GM19351 (cell line): ENCODE results near the gene AQP12B.

Source experiments
- ATAC-seq: cut with Tn5 transposase; IDR thresholded peaks from one replicate; pipeline ENCODE4 v1.9.1; 2021; ENCODE audit warnings: mild to moderate bottlenecking, moderate library complexity; ENCODE audit not compliant: unreplicated experiment

Gene AQP12B

GRCh38 chr2:240718896-240719490 lies 36.3 kb upstream of the AQP12B start:
- no peak for ATAC-seq

- no peak for ATAC-seq
Observed at GRCh38 chr2:240717681-240718581, 35.2 kb upstream of the AQP12B start.

- no peak for ATAC-seq
Observed at GRCh38 chr2:240717181-240717641, 34.5 kb upstream of the AQP12B start.

GRCh38 chr2:240716130-240716798 lies 33.6 kb upstream of the AQP12B start:
- ATAC-seq, result no peak

GRCh38 chr2:240714747-240715725 lies 32.4 kb upstream of the AQP12B start:
- no peak for ATAC-seq

GRCh38 chr2:240713928-240714746 lies 31.5 kb upstream of the AQP12B start:
- ATAC-seq, result no peak

GRCh38 chr2:240713071-240713927 lies 30.6 kb upstream of the AQP12B start:
- ATAC-seq, result no peak

- no peak for ATAC-seq
Observed at GRCh38 chr2:240712121-240712520, 29.4 kb upstream of the AQP12B start.

GRCh38 chr2:240711701-240712100 lies 29.0 kb upstream of the AQP12B start:
- ATAC-seq, result no peak

- ATAC-seq, result no peak
Observed at GRCh38 chr2:240711296-240711695, 28.6 kb upstream of the AQP12B start.

GRCh38 chr2:240708457-240708856 lies 25.8 kb upstream of the AQP12B start:
- no peak for ATAC-seq

GRCh38 chr2:240707821-240708220 lies 25.1 kb upstream of the AQP12B start:
- ATAC-seq, result no peak

- no peak for ATAC-seq
Observed at GRCh38 chr2:240707043-240707756, 24.5 kb upstream of the AQP12B start.

- no peak for ATAC-seq
Observed at GRCh38 chr2:240705204-240705791, 22.6 kb upstream of the AQP12B start.

- ATAC-seq, result no peak
Observed at GRCh38 chr2:240704651-240705050, 22.0 kb upstream of the AQP12B start.

GRCh38 chr2:240703417-240704341 lies 21.0 kb upstream of the AQP12B start:
- ATAC-seq, result no peak

GRCh38 chr2:240702640-240703011 lies 19.9 kb upstream of the AQP12B start:
- ATAC-seq, result no peak
